ENCODE results near the gene INAFM1.

The INAFM1 gene

GRCh38 chr19:47256693-47257410 is 17.8 kb upstream of the INAFM1 start:
- Histone ChIP-seq H3K9me2 (ENCODE audit: low read depth, low read length) (no peaks in the 10 kb centered on the region), H3K27ac (ENCODE audit: low read depth, low read length, poor library complexity, severe bottlenecking) (peak overlapping the region; percentile 63), H4K20me1 (ENCODE audit: insufficient read depth, low read length) (no peaks in the 10 kb centered on the region), H2AFZ (ENCODE audit: low read length) (no peak overlapping the region), H3K4me2 (ENCODE audit: low read length) (peak overlapping the region; percentile 86), H3K4me3 (ENCODE audit: low read depth, low read length, poor library complexity, severe bottlenecking) (peak overlapping the region; percentile 67), H3K9ac (ENCODE audit: low read length) (peak overlapping the region; percentile 81), H3K9me3 (ENCODE audit: low read length) (no peaks in the 10 kb centered on the region), H3K79me2 (ENCODE audit: insufficient read depth, low read length) (no peaks in the 10 kb centered on the region), H3K27me3 (ENCODE audit: insufficient read depth, low read length) (no peaks in the 10 kb centered on the region), H3F3A (ENCODE audit: insufficient read depth, low read length) (no peaks in the 10 kb centered on the region), H3K36me3 (ENCODE audit: insufficient read depth, low read length) (peaks cover 14% of the 10 kb centered on the region), H3K4me1 (ENCODE audit: insufficient read depth, low read length, severe bottlenecking) (peaks cover 17% of the 10 kb centered on the region)
- TF ChIP-seq EZH2 (IDR thresholded peaks at IDR 0.05; ENCODE audit: borderline replicate concordance, low read length) (no peak), CTCF (IDR thresholded peaks at IDR 0.05; ENCODE audit: low read length) (no peak)

GRCh38 chr19:47257411-47258169 is 17.1 kb upstream of the INAFM1 start:
- TF ChIP-seq CTCF (IDR thresholded peaks at IDR 0.05; ENCODE audit: low read length), result no peak
- no peak for TF ChIP-seq EZH2 (IDR thresholded peaks at IDR 0.05; ENCODE audit: borderline replicate concordance, low read length)
- Histone ChIP-seq H4K20me1 (ENCODE audit: insufficient read depth, low read length) (no peaks in the 10 kb centered on the region), H2AFZ (ENCODE audit: low read length) (no peak overlapping the region), H3K4me1 (ENCODE audit: insufficient read depth, low read length, severe bottlenecking) (peaks cover 24% of the 10 kb centered on the region), H3K79me2 (ENCODE audit: insufficient read depth, low read length) (no peaks in the 10 kb centered on the region), H3K27ac (ENCODE audit: low read depth, low read length, poor library complexity, severe bottlenecking) (peak overlapping the region; percentile 59), H3K36me3 (ENCODE audit: insufficient read depth, low read length) (peaks cover 14% of the 10 kb centered on the region), H3K4me3 (ENCODE audit: low read depth, low read length, poor library complexity, severe bottlenecking) (peak overlapping the region; percentile 67), H3K9me2 (ENCODE audit: low read depth, low read length) (no peaks in the 10 kb centered on the region), H3K9ac (ENCODE audit: low read length) (peak overlapping the region; percentile 66), H3K27me3 (ENCODE audit: insufficient read depth, low read length) (no peaks in the 10 kb centered on the region), H3K4me2 (ENCODE audit: low read length) (peak overlapping the region; percentile 78), H3F3A (ENCODE audit: insufficient read depth, low read length) (no peaks in the 10 kb centered on the region), H3K9me3 (ENCODE audit: low read length) (no peaks in the 10 kb centered on the region)

GRCh38 chr19:47258434-47258833 is 16.3 kb upstream of the INAFM1 start:
- Histone ChIP-seq H3K36me3 (ENCODE audit: insufficient read depth, low read length) (peaks cover 14% of the 10 kb centered on the region), H3K27me3 (ENCODE audit: insufficient read depth, low read length) (no peaks in the 10 kb centered on the region), H2AFZ (ENCODE audit: low read length) (no peak overlapping the region), H4K20me1 (ENCODE audit: insufficient read depth, low read length) (no peaks in the 10 kb centered on the region), H3K4me1 (ENCODE audit: insufficient read depth, low read length, severe bottlenecking) (peaks cover 28% of the 10 kb centered on the region), H3K4me3 (ENCODE audit: low read depth, low read length, poor library complexity, severe bottlenecking) (peak overlapping the region; percentile 67), H3K4me2 (ENCODE audit: low read length) (no peak overlapping the region), H3K9me3 (ENCODE audit: low read length) (no peaks in the 10 kb centered on the region), H3K27ac (ENCODE audit: low read depth, low read length, poor library complexity, severe bottlenecking) (no peak overlapping the region), H3K9me2 (ENCODE audit: low read depth, low read length) (no peaks in the 10 kb centered on the region), H3K9ac (ENCODE audit: low read length) (no peak overlapping the region), H3F3A (ENCODE audit: insufficient read depth, low read length) (no peaks in the 10 kb centered on the region), H3K79me2 (ENCODE audit: insufficient read depth, low read length) (no peaks in the 10 kb centered on the region)
- no peak for TF ChIP-seq CTCF (IDR thresholded peaks at IDR 0.05; ENCODE audit: low read length)
